ENCODE results near the gene RGR.
"Not testable (repeated sequence)": the region's sequence is repeated elsewhere in the genome, so short reads cannot be mapped to it uniquely, and the experiment has no call there.

Gene RGR

DNA sequence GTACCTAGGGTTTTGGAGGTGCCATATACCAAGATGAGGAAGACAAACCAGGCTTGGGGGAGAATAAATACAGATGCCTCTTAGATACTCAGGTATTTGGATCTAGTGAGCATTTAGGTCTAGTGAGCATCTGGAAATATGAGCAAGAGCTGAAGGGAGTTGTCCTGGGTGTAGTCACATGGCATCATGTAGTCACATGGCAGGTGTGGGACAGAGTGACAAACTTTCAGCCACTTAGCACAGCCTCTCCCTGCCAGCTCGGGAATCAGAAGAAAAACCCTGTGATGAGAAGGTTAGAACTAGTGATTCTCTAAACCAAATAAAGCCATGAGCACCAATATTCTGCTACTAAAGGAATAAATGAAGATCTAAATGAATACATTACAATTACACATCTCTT lies 24.3 kb downstream of the RGR start:
- no peak for DNase-seq (ENCODE audit: extremely low spot score)
- CTCF ChIA-PET: interaction anchor here (1.5 to 12.8 kb wide), 3 partner anchors 24 to 270 kb away, joined by 4 to 326 read pairs (median 4); no protein-coding TSS in a partner anchor
- TF ChIP-seq, protein P1, sequence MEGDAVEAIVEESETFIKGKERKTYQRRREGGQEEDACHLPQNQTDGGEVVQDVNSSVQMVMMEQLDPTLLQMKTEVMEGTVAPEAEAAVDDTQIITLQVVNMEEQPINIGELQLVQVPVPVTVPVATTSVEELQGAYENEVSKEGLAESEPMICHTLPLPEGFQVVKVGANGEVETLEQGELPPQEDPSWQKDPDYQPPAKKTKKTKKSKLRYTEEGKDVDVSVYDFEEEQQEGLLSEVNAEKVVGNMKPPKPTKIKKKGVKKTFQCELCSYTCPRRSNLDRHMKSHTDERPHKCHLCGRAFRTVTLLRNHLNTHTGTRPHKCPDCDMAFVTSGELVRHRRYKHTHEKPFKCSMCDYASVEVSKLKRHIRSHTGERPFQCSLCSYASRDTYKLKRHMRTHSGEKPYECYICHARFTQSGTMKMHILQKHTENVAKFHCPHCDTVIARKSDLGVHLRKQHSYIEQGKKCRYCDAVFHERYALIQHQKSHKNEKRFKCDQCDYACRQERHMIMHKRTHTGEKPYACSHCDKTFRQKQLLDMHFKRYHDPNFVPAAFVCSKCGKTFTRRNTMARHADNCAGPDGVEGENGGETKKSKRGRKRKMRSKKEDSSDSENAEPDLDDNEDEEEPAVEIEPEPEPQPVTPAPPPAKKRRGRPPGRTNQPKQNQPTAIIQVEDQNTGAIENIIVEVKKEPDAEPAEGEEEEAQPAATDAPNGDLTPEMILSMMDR (IDR thresholded peaks at IDR 0.05; ENCODE audit: control extremely low read depth, extremely low read depth, low read depth, missing control alignments): no peak
- POLR2A ChIA-PET: no interaction called here

DNA sequence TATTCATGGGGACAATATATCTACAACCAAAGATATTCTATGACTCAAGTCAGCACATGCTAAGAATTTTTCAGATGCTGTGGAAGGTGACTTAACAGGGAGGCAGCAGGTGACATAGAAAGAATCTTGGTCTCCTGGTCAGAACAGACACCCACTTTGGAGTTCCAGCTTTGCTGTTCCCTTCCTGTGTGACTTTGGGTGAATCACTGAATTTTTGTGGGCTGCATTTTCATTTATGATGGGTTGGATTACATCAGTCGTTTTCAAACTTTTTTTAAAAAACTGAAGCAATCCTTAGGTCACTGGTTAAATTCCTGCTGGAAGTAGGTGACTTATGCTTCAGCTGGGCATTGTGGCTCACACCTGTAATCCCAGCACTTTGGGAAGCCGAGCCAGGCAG lies 24.9 kb downstream of the RGR start:
- CTCF ChIA-PET: interaction anchor here (1.5 to 12.8 kb wide), 3 partner anchors 23 to 269 kb away, joined by 4 to 326 read pairs (median 4); no protein-coding TSS in a partner anchor
- no peak for DNase-seq (ENCODE audit: extremely low spot score)
- POLR2A ChIA-PET: no interaction called here
- TF ChIP-seq, protein P1 (IDR thresholded peaks at IDR 0.05; ENCODE audit: control extremely low read depth, extremely low read depth, low read depth, missing control alignments): no peak

DNA sequence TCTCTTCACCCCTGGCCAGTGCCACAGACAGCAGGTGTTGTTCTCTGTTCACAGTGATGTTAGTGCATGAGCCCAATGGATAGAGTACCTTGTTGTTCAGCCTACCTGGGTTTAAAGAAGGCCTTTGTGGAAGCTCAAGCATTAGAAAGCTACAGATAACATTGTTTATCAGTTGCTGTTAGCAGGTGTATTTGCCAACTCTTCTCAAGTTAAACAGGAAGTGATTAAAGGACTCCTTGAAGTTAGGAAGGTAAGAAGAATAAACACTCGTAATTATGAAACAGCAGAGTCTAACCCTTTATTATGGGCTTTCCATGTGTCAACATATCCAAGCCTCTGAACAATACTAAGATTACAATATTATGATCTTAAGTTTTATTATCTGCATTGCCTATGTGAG lies 25.9 kb downstream of the RGR start:
- no peak for DNase-seq (ENCODE audit: extremely low spot score)
- POLR2A ChIA-PET: no interaction called here
- CTCF ChIA-PET: interaction anchor here (12.8 kb wide), 1 partner anchor 268 kb away, joined by 326 read pairs; no protein-coding TSS in a partner anchor
- TF ChIP-seq, protein P1 (IDR thresholded peaks at IDR 0.05; ENCODE audit: control extremely low read depth, extremely low read depth, low read depth, missing control alignments): no peak

DNA sequence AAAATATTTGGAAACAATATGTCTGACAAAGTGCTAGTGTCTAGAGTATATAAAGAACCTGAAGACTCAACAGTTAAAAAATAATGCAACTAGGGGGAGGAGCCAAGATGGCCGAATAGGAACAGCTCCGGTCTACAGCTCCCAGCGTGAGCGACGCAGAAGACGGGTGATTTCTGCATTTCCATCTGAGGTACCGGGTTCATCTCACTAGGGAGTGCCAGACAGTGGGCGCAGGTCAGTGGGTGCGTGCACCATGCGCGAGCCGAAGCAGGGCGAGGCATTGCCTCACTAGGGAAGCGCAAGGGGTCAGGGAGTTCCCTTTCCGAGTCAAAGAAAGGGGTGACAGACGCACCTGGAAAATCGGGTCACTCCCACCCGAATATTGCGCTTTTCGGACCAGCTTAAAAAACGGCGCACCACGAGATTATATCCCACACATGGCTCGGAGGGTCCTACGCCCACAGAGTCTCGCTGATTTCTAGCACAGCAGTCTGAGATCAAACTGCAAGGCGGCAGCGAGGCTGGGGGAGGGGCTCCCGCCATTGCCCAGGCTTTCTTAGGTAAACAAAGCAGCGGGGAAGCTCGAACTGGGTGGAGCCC lies 35.1 kb downstream of the RGR start:
- DNase-seq (ENCODE audit: extremely low spot score); POLR2A ChIA-PET: not testable (repeated sequence)
- CTCF ChIA-PET: interaction anchor here (1.1 kb wide), 1 partner anchor 257 kb away, joined by 4 read pairs; no protein-coding TSS in a partner anchor

DNA sequence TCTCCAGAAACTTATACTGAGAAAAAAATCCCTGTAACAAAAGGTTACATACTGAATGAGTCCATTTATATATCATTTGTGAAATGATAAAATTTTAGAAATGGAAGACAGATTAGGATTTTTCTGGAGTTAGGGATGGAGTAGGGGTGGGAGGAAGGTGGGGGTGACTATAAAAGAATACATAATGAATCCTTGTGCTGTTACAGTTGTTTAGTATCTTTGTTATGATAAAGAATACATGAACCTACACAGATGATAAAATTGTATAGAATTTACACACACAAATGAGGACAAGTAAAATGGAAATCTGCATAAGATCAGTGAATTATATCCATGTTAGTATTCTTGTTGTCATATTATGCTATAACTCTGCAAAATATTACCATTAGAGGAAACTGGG lies 41.8 kb downstream of the RGR start:
- DNase-seq (ENCODE audit: extremely low spot score): no peak
- TF ChIP-seq, protein P1 (IDR thresholded peaks at IDR 0.05; ENCODE audit: control extremely low read depth, extremely low read depth, low read depth, missing control alignments): no peak
- ChIA-PET POLR2A (no interaction called here), CTCF (interaction anchor here (1.4 kb wide), 1 partner anchor 19 kb away, joined by 4 read pairs; no protein-coding TSS in a partner anchor)

DNA sequence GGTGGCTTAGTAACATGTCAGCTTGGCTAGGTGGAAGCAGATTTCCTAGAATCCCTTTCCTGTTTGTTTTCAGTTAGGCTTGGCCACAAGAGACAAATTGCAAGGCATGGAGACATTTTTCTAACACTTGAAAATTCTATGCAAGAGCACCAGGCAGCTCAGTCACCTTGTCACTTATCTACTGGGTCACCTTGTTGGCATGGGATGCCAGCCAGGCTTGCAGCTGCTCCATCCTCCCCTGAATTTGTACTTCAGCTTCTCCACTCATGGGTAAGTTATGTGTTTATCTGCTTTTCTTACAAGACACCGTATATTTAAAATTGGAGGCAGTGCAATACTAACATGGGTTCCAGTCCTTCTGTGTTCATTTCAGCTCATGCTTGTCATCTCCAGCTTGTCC lies 43.3 kb downstream of the RGR start:
- ChIA-PET POLR2A (no interaction called here), CTCF (interaction anchor here (1.4 to 1.8 kb wide), 3 partner anchors 21 to 249 kb away, joined by 5 to 8 read pairs (median 6); no protein-coding TSS in a partner anchor)
- DNase-seq (ENCODE audit: extremely low spot score): no peak
- TF ChIP-seq, protein P1 (IDR thresholded peaks at IDR 0.05; ENCODE audit: control extremely low read depth, extremely low read depth, low read depth, missing control alignments): no peak

DNA sequence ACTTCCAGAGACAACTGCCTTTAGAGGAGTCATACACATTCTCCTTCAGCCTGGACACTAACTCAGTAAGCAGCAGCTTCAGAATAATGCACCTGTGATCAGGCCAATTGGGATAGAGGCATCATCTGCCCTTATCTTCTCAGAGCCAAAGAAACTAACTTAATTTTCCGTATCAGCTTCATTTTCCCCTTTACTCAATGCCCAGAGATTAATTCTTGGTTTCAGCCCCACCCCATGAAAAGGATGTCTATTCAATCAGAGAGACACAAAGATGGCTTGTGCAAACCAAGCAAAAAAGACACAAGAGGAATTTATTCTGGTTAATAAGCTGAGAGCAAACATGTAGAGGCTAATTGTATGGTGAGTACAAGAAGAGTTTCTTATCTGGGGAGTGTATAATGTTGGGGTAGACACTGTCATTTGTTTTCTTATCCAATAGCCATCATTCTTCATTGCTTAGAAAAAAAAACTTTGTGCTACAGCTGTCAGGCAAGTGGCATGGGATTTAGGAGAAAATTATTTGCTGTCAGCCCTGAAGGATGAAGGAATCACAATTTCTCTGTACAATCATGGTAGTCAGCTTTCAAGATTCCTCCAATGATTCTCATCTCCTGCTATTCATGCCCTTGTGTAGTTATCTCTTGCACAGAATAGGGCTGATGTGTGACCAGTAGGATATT lies 44.8 kb downstream of the RGR start:
- DNase-seq (ENCODE audit: extremely low spot score): no peak
- TF ChIP-seq, protein P1 (IDR thresholded peaks at IDR 0.05; ENCODE audit: control extremely low read depth, extremely low read depth, low read depth, missing control alignments): no peak
- POLR2A ChIA-PET: interaction anchor here (0.6 kb wide), 1 partner anchor 223 kb away, joined by 4 read pairs; no protein-coding TSS in a partner anchor
- CTCF ChIA-PET: interaction anchor here (0.9 to 3.9 kb wide), 6 partner anchors 9 to 247 kb away, joined by 3 to 13 read pairs (median 5); no protein-coding TSS in a partner anchor

Data from GM10248 (cell line).